PC-9 (cell line): ENCODE measurements around the gene MGAT5. TPM values are rescaled to one million over a fixed set of nuclear protein-coding genes. Genes with fewer than 3 reads are reported as not detected.

ENCODE experiments used
- BruUV-seq: library from RNA; stranded (reverse); fragments of 400-500 nt; replicated peaks from 2 replicates; lab custom pipeline; 2021; lab: Mats Ljungman, UMichigan
- CTCF ChIA-PET: fragments of 300-600 bp; sonication (Branson Sonifier 250); formaldehyde crosslinking; loops from one replicate; lab custom pipeline; 2022; ENCODE audit warnings: antibody characterized with exemption; lab: Charles Lee
- POLR2A ChIA-PET: fragments of 300-600 bp; sonication (Branson Sonifier 250); formaldehyde crosslinking; loops from one replicate; lab custom pipeline; 2022; ENCODE audit warnings: antibody characterized with exemption; ENCODE audit not compliant: unreplicated experiment; lab: Charles Lee
- DNase-seq, 2 experiments: peaks; one replicate each; pipeline versions ENCODE4 v3.0.0 to v3.0.0-alpha.2; 2015 to 2022; ENCODE audit warnings: mixed read lengths in 1 of 2
- H2AFZ ChIP-seq: fragments of 200-600 bp; sonication (generic); 2 replicates; pipeline ENCODE4 v1.8.1; 2017; ENCODE audit warnings: antibody characterized with exemption
- H3F3A ChIP-seq: fragments of 200-600 bp; sonication (generic); 2 replicates; pipeline ENCODE4 v1.8.1; 2017; ENCODE audit warnings: antibody characterized with exemption, mild to moderate bottlenecking, low read depth; ENCODE audit not compliant: insufficient read depth
- H3K27ac ChIP-seq: fragments of 200-600 bp; sonication (generic); 2 replicates; pipeline ENCODE4 v1.6.1; 2016; ENCODE audit warnings: mixed run types
- H3K27me3 ChIP-seq: fragments of 200-600 bp; sonication (generic); 2 replicates; pipeline ENCODE4 v1.6.1; 2016; ENCODE audit warnings: low read depth, mixed run types; ENCODE audit not compliant: insufficient read depth
- H3K36me3 ChIP-seq: fragments of 200-600 bp; sonication (generic); 2 replicates; pipeline ENCODE4 v1.6.1; 2016; ENCODE audit warnings: low read depth, mixed run types
- H3K4me1 ChIP-seq: fragments of 200-600 bp; sonication (generic); replicated peaks from 2 replicates; pipeline ENCODE4 v1.6.1; 2016; ENCODE audit warnings: mixed run types; ENCODE audit not compliant: insufficient read depth
- H3K4me2 ChIP-seq: fragments of 200-600 bp; sonication (generic); 2 replicates; pipeline ENCODE4 v1.6.1; 2017; ENCODE audit warnings: mixed run types
- H3K4me3 ChIP-seq: fragments of 200-600 bp; sonication (generic); 2 replicates; pipeline ENCODE4 v1.6.1; 2016; ENCODE audit warnings: mixed run types
- H3K79me2 ChIP-seq: fragments of 200-600 bp; sonication (generic); 2 replicates; pipeline ENCODE4 v1.6.1; 2017; ENCODE audit warnings: low read depth, mixed run types
- H3K9me2 ChIP-seq: fragments of 200-600 bp; sonication (generic); 2 replicates; pipeline ENCODE4 v1.8.1; 2017; ENCODE audit warnings: mild to moderate bottlenecking; ENCODE audit not compliant: insufficient read depth
- H3K9me3 ChIP-seq: fragments of 200-600 bp; sonication (generic); 2 replicates; pipeline ENCODE4 v1.8.1; 2016; ENCODE audit warnings: low read depth; ENCODE audit not compliant: insufficient read depth
- H4K20me1 ChIP-seq: fragments of 200-600 bp; sonication (generic); 2 replicates; pipeline ENCODE4 v1.8.1; 2017; ENCODE audit not compliant: insufficient read depth
- EZH2 ChIP-seq: fragments of 200-600 bp; sonication (generic); IDR thresholded peaks from 2 replicates; pipeline ENCODE4 v1.8.0; 2017; ENCODE audit warnings: antibody characterized with exemption, low read depth
- intact Hi-C: fragments of 100-400 bp; cut with micrococcal nuclease; formaldehyde crosslinking; loops from one replicate; pipeline ENCODE4 v1.10.0; 2022; ENCODE audit not compliant: unreplicated experiment
- total RNA-seq: library from RNA; stranded (reverse); gene quantifications from 2 replicates; pipeline ENCODE4 v1.2.3, GENCODE V29; 2021
- TF ChIP-seq, protein P1 (sequence below): fragments of 200-600 bp; sonication (generic); conservative IDR thresholded peaks from 2 replicates; pipeline ENCODE4 v1.6.1; 2017; ENCODE audit warnings: mixed run types, antibody characterized with exemption, mild to moderate bottlenecking, moderate library complexity

MGAT5 gene
- total RNA-seq, 1 experiment from 2014 or later, result 33.5 TPM

- no peaks in the 10 kb centered on the region for H3K9me2 ChIP-seq
- POLR2A ChIA-PET, result no interaction called here
- TF ChIP-seq EZH2, result no peak
- TF ChIP-seq, protein P1, sequence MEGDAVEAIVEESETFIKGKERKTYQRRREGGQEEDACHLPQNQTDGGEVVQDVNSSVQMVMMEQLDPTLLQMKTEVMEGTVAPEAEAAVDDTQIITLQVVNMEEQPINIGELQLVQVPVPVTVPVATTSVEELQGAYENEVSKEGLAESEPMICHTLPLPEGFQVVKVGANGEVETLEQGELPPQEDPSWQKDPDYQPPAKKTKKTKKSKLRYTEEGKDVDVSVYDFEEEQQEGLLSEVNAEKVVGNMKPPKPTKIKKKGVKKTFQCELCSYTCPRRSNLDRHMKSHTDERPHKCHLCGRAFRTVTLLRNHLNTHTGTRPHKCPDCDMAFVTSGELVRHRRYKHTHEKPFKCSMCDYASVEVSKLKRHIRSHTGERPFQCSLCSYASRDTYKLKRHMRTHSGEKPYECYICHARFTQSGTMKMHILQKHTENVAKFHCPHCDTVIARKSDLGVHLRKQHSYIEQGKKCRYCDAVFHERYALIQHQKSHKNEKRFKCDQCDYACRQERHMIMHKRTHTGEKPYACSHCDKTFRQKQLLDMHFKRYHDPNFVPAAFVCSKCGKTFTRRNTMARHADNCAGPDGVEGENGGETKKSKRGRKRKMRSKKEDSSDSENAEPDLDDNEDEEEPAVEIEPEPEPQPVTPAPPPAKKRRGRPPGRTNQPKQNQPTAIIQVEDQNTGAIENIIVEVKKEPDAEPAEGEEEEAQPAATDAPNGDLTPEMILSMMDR, result no peak
- H2AFZ ChIP-seq, result no peak overlapping the region
- no peak overlapping the region for H3K4me3 ChIP-seq
- H3F3A ChIP-seq, result no peaks in the 10 kb centered on the region
- no peaks in the 10 kb centered on the region for H3K79me2 ChIP-seq
- no peaks in the 10 kb centered on the region for H3K4me1 ChIP-seq
- no peaks in the 10 kb centered on the region for H4K20me1 ChIP-seq
- CTCF ChIA-PET, result no interaction called here
- H3K27ac ChIP-seq, result no peak overlapping the region
- intact Hi-C loops, result loop anchor here (10.0 kb wide), 1 partner anchor 1253 kb away; no protein-coding TSS in a partner anchor
- H3K4me2 ChIP-seq, result no peak overlapping the region
- no peaks in the 10 kb centered on the region for H3K9me3 ChIP-seq
- BruUV-seq, result no TSS peak
- DNase-seq, result no peak
- no peaks in the 10 kb centered on the region for H3K27me3 ChIP-seq
- no peaks in the 10 kb centered on the region for H3K36me3 ChIP-seq
Measured at GRCh38 chr2:134462275-134462674, 208.4 kb downstream of the MGAT5 start.

- H4K20me1 ChIP-seq, result no peaks in the 10 kb centered on the region
- POLR2A ChIA-PET, result no interaction called here
- H3K27me3 ChIP-seq, result no peaks in the 10 kb centered on the region
- no peaks in the 10 kb centered on the region for H3K9me2 ChIP-seq
- no peak for DNase-seq
- no peaks in the 10 kb centered on the region for H3K79me2 ChIP-seq
- H3F3A ChIP-seq, result no peaks in the 10 kb centered on the region
- no peak overlapping the region for H2AFZ ChIP-seq
- intact Hi-C loops, result loop anchor here (10.0 kb wide), 1 partner anchor 1252 kb away; no protein-coding TSS in a partner anchor
- no peaks in the 10 kb centered on the region for H3K9me3 ChIP-seq
- CTCF ChIA-PET, result no interaction called here
- no peak overlapping the region for H3K4me3 ChIP-seq
- TF ChIP-seq EZH2, result no peak
- TF ChIP-seq, protein P1, result no peak
- no TSS peak for BruUV-seq
- no peak overlapping the region for H3K27ac ChIP-seq
- H3K4me2 ChIP-seq, result no peak overlapping the region
- no peaks in the 10 kb centered on the region for H3K4me1 ChIP-seq
- no peaks in the 10 kb centered on the region for H3K36me3 ChIP-seq
Measured at GRCh38 chr2:134462791-134463698, 209.2 kb downstream of the MGAT5 start.

DNA sequence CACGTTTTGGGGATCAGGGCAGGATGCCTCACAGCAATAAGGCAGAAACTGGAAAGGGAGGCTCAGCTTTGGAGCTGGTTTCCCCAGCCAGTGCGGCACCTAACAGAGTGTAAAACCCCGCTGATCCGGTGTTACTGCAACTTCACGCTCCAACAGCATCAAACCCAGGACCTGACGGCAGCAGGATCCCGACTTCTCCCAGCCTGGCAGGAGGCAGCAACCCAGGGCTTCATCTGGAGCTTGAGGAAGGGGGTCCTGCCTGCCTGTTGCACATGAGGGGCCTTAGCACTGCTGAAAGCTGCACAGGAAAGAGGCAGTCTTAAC, 209.8 kb downstream of the MGAT5 start:
- POLR2A ChIA-PET, result no interaction called here
- Histone ChIP-seq H3K36me3 (no peaks in the 10 kb centered on the region), H2AFZ (no peak overlapping the region), H3K4me3 (no peak overlapping the region), H3K9me3 (no peaks in the 10 kb centered on the region), H3K79me2 (no peaks in the 10 kb centered on the region), H3K4me1 (no peaks in the 10 kb centered on the region), H3K27me3 (no peaks in the 10 kb centered on the region), H4K20me1 (no peaks in the 10 kb centered on the region), H3K27ac (no peak overlapping the region), H3F3A (no peaks in the 10 kb centered on the region), H3K9me2 (no peaks in the 10 kb centered on the region), H3K4me2 (no peak overlapping the region)
- no peak for DNase-seq
- no peak for TF ChIP-seq EZH2
- CTCF ChIA-PET, result interaction anchor here (0.6 kb wide), 1 partner anchor 647 kb away, joined by 3 read pairs; no protein-coding TSS in a partner anchor
- no TSS peak for BruUV-seq
- intact Hi-C loops, result loop anchor here (10.0 kb wide), 1 partner anchor 1251 kb away; no protein-coding TSS in a partner anchor
